Aorta (tissue), 5 donors: Measurements from ENCODE around the gene SLC35G1. TPM values are rescaled to one million over a fixed set of nuclear protein-coding genes. Genes with fewer than 3 reads are reported as not detected.

Experiments used
- ATAC-seq: fragments of 200-7000 bp; cut with Tn5 transposase; one replicate; pipeline ENCODE4 v1.9.1; 2022; ENCODE audit warnings: moderate library complexity; ENCODE audit not compliant: low FRiP score
- DNase-seq, 2 donors: peaks; one replicate each; pipeline ENCODE4 v3.0.0-alpha.2; 2020
- H3K27ac ChIP-seq, 2 donors: one replicate each; pipeline ENCODE4 v1.5.1; 2013; ENCODE audit warnings: low read length in 2 of 2, mild to moderate bottlenecking in 2 of 2, moderate library complexity in 2 of 2, control low read depth in 1 of 2, inconsistent platforms in 1 of 2, low read depth in 1 of 2
- H3K27me3 ChIP-seq, 2 donors: one replicate each; pipeline ENCODE4 v1.6.1; 2013; ENCODE audit warnings: control low read depth in 1 of 2, low read length in 1 of 2, mild to moderate bottlenecking in 1 of 2, moderate library complexity in 1 of 2; ENCODE audit not compliant: insufficient read depth in 2 of 2, control insufficient read depth in 1 of 2
- H3K36me3 ChIP-seq, 2 donors: one replicate each; pipeline ENCODE4 v1.6.1; 2013; ENCODE audit warnings: control low read depth in 1 of 2, low read length in 1 of 2, mild to moderate bottlenecking in 1 of 2; ENCODE audit not compliant: insufficient read depth in 2 of 2, control insufficient read depth in 1 of 2
- H3K4me1 ChIP-seq, 2 donors: one replicate each; pipeline ENCODE4 v1.6.1; 2013; ENCODE audit warnings: low read length in 2 of 2, control low read depth in 1 of 2, mild to moderate bottlenecking in 1 of 2, moderate library complexity in 1 of 2; ENCODE audit not compliant: insufficient read depth in 2 of 2, control insufficient read depth in 1 of 2
- H3K4me3 ChIP-seq, 2 donors: one replicate each; pipeline ENCODE4 v1.5.1; 2013; ENCODE audit warnings: low read length in 2 of 2, control low read depth in 1 of 2, mild to moderate bottlenecking in 1 of 2
- H3K9me3 ChIP-seq: one replicate; pipeline ENCODE4 v1.6.1; 2013; ENCODE audit warnings: mild to moderate bottlenecking, low read length; ENCODE audit not compliant: control insufficient read depth
- WGBS, 2 donors: extraction: QIAGEN DNeasy Blood & Tissue Kit; methylation state at CpG; one replicate each; pipeline ENCODE4 v1.1.7; 2013; 5-methylcytosine and 5-hydroxymethylcytosine counted together
- intact Hi-C, 2 donors: fragments of 100-400 bp; cut with DNase I; formaldehyde crosslinking; loops; one replicate each; pipeline versions ENCODE4 v1.14.2 to v1.15.0; 2022
- polyA plus RNA-seq, 2 donors: library from polyadenylated mRNA; stranded (reverse); fragments of 200-250 nt; gene quantifications; one replicate each; pipeline ENCODE4 v1.2.3, GENCODE V29; 2013
- total RNA-seq, 2 donors: library from RNA; stranded (reverse); fragmentation: NEBNext Ultra II Directional; extraction: Animal tissue kit (Norgen Biotek cat#: 25700); gene quantifications; one replicate each; pipeline ENCODE4 v1.2.1, GENCODE V29; 2021
- donor health status: healthy with polysubstance abuse.
- donor health status: Bipolar disorder and iron deficiency.
- donor health status: DM: no; HTN: no; CAD: no.
- donor health status: DM: no; HTN: no; CAD: no.
- donor health status: DM: yes; HTN: yes; CAD: no.

Gene SLC35G1
- total and polyA plus RNA-seq, 4 donors = 0.82 to 14.5 (median 2.4) TPM

- no peak for DNase-seq
- intact Hi-C loops = no loop called here
- no peak overlapping the region for H3K27ac ChIP-seq
- 89 to 90% methylated on average over 5 of the region's 5 CpGs for WGBS, 2 donors
- H3K36me3 ChIP-seq = peaks cover 0 to 5% of the 10 kb centered on the region in 2 donors
- H3K4me1 ChIP-seq = no peaks in the 10 kb centered on the region
- H3K4me3 ChIP-seq = no peak overlapping the region
- H3K9me3 ChIP-seq = peaks cover 2% of the 10 kb centered on the region
- ATAC-seq = no peak
- no peaks in the 10 kb centered on the region for H3K27me3 ChIP-seq
These were observed 11.1 kb downstream of the SLC35G1 start for GRCh38 chr10:93904901-93905300.

- WGBS, 2 donors = 93 to 95% methylated on average over 5 of the region's 5 CpGs
- intact Hi-C loops = no loop called here
- DNase-seq (no peak), ATAC-seq (no peak)
- Histone ChIP-seq H3K36me3 (peaks cover 0 to 5% of the 10 kb centered on the region in 2 donors), H3K4me3 (no peak overlapping the region), H3K4me1 (no peaks in the 10 kb centered on the region), H3K9me3 (peaks cover 2% of the 10 kb centered on the region), H3K27ac (no peak overlapping the region), H3K27me3 (no peaks in the 10 kb centered on the region)
These were observed 13.3 kb downstream of the SLC35G1 start for GRCh38 chr10:93907059-93907458.

- no peak overlapping the region for H3K4me3 ChIP-seq
- intact Hi-C loops = no loop called here
- H3K9me3 ChIP-seq = no peaks in the 10 kb centered on the region
- WGBS, 2 donors = 88 to 89% methylated on average over 6 of the region's 6 CpGs
- no peak overlapping the region for H3K27ac ChIP-seq
- ATAC-seq (no peak), DNase-seq (no peak)
- H3K4me1 ChIP-seq = no peaks in the 10 kb centered on the region
- H3K36me3 ChIP-seq = peaks cover 0 to 2% of the 10 kb centered on the region in 2 donors
- no peaks in the 10 kb centered on the region for H3K27me3 ChIP-seq
These were observed 18.1 kb downstream of the SLC35G1 start for GRCh38 chr10:93911866-93912265.

- Histone ChIP-seq H3K4me3 (no peak overlapping the region), H3K27ac (no peak overlapping the region), H3K9me3 (no peaks in the 10 kb centered on the region), H3K4me1 (no peaks in the 10 kb centered on the region), H3K27me3 (no peaks in the 10 kb centered on the region), H3K36me3 (peaks cover 0 to 2% of the 10 kb centered on the region in 2 donors)
- WGBS, 2 donors = 92 to 93% methylated on average over 2 of the region's 2 CpGs
- no peak for DNase-seq
- intact Hi-C loops = no loop called here
- ATAC-seq = no peak
These were observed 18.7 kb downstream of the SLC35G1 start for GRCh38 chr10:93912444-93912843.

GRCh38 chr10:93913706-93914105 is 19.9 kb downstream of the SLC35G1 start:
- ATAC-seq (no peak), DNase-seq (no peak)
- Histone ChIP-seq H3K4me3 (no peak overlapping the region), H3K36me3 (peaks cover 0 to 1% of the 10 kb centered on the region in 2 donors), H3K9me3 (no peaks in the 10 kb centered on the region), H3K27ac (no peak overlapping the region), H3K27me3 (no peaks in the 10 kb centered on the region), H3K4me1 (no peaks in the 10 kb centered on the region)
- WGBS, 2 donors = 55 to 58% methylated on average over 3 of the region's 3 CpGs
- intact Hi-C loops = no loop called here

- H3K27ac ChIP-seq = no peak overlapping the region
- no peaks in the 10 kb centered on the region for H3K36me3 ChIP-seq
- no peak overlapping the region for H3K4me3 ChIP-seq
- H3K4me1 ChIP-seq = no peaks in the 10 kb centered on the region
- H3K9me3 ChIP-seq = no peaks in the 10 kb centered on the region
- no peak for ATAC-seq
- intact Hi-C loops = loop anchor here (5.0 kb wide), 2 partner anchors 157 to 407 kb away; no protein-coding TSS in a partner anchor
- no peak for DNase-seq
- no peaks in the 10 kb centered on the region for H3K27me3 ChIP-seq
- 49 to 60% methylated on average over 6 of the region's 6 CpGs for WGBS, 2 donors
These were observed 21.8 kb downstream of the SLC35G1 start for GRCh38 chr10:93915598-93915997.

GRCh38 chr10:93916257-93917063 is 22.7 kb downstream of the SLC35G1 start:
- H3K36me3 ChIP-seq = no peaks in the 10 kb centered on the region
- ATAC-seq (no peak), DNase-seq (no peak)
- 23 to 28% methylated on average over 8 of the region's 8 CpGs for WGBS, 2 donors
- H3K27me3 ChIP-seq = no peaks in the 10 kb centered on the region
- H3K4me3 ChIP-seq = no peak overlapping the region
- H3K4me1 ChIP-seq = no peaks in the 10 kb centered on the region
- H3K9me3 ChIP-seq = no peaks in the 10 kb centered on the region
- intact Hi-C loops = loop anchor here (2.0 to 5.0 kb wide), 3 partner anchors 156 to 446 kb away; partner anchors contain the start of gene NOC3L (in 1 of the 2)
- no peak overlapping the region for H3K27ac ChIP-seq

- Histone ChIP-seq H3K4me3 (no peak overlapping the region), H3K36me3 (no peaks in the 10 kb centered on the region), H3K4me1 (no peaks in the 10 kb centered on the region), H3K9me3 (no peaks in the 10 kb centered on the region), H3K27ac (no peak overlapping the region), H3K27me3 (no peaks in the 10 kb centered on the region)
- 64% methylated on average over 10 of the region's 10 CpGs for WGBS, 2 donors
- DNase-seq = no peak
- no peak for ATAC-seq
- intact Hi-C loops = loop anchor here (2.0 to 5.0 kb wide), 3 partner anchors 155 to 446 kb away; partner anchors contain the start of gene NOC3L (in 1 of the 2)
These were observed 23.2 kb downstream of the SLC35G1 start for GRCh38 chr10:93917064-93917391.

- ATAC-seq = no peak
- intact Hi-C loops = loop anchor here (2.0 to 5.0 kb wide), 3 partner anchors 154 to 445 kb away; partner anchors contain the start of gene NOC3L (in 1 of the 2)
- Histone ChIP-seq H3K9me3 (no peaks in the 10 kb centered on the region), H3K36me3 (no peaks in the 10 kb centered on the region), H3K4me3 (no peak overlapping the region), H3K4me1 (no peaks in the 10 kb centered on the region), H3K27me3 (no peaks in the 10 kb centered on the region), H3K27ac (no peak overlapping the region)
- 51 to 59% methylated on average over 2 of the region's 2 CpGs for WGBS, 2 donors
- no peak for DNase-seq
These were observed 24.0 kb downstream of the SLC35G1 start for GRCh38 chr10:93917821-93918220.
